ENCODE measurements around the gene NFIA.

Gene NFIA

DNA sequence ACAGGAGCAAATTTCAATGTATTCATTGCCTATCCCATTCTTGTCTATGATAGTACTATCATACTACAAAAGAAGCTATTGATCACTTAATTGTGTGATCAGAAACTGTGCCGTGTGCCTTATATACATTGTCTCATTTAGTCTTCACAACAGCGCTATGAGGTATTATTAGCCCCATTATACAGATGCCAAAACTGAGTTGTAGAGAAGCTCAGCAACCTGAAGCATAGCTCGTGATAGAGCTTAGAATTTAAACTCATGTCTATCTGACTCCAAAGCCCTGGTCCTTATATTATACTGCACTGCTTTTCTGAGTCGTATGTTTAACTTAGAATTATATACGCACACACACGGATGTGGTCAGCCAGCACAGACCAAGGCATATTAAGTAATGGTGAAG lies 315.1 kb downstream of the NFIA start:
- H3K4me1 ChIP-seq (ENCODE audit: insufficient read depth, low read length): peaks cover 36% of the 10 kb centered on the region
- no peaks in the 10 kb centered on the region for H3K36me3 ChIP-seq (ENCODE audit: insufficient read depth, low read length)
- H3K4me3 ChIP-seq (ENCODE audit: low read depth in 1 of 2, low read length in 2 of 2): peak overlapping the region in 1 of 2 donors; percentile 10
- no peak overlapping the region for H3K9ac ChIP-seq (ENCODE audit: low read length)
- no peaks in the 10 kb centered on the region for H3K9me3 ChIP-seq (ENCODE audit: low read length)
- peak overlapping the region; percentile 41 for H3K27ac ChIP-seq (ENCODE audit: low read depth, low read length)
- H3K27me3 ChIP-seq (ENCODE audit: control insufficient read depth in 1 of 2, insufficient read depth in 2 of 2, low read length in 2 of 2): no peaks in the 10 kb centered on the region

DNA sequence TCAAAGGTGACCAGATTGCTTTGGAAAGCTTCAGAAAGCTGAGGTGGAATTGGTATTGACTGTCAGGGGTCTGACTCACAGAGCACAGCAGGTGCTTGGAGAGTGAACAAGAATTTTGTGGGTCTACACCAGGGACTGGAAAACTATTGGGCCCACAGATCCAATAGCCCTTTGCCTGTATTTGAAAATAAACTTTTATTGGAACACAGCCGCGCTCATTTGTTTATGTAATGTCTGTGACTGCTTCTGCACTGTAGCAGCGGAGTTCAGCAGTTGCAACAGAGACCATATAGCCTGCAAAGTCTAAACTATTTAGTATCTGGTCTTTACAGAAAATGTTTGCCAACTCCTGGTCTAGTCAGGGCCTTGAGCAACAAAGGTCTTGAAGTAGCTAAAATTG lies 315.6 kb downstream of the NFIA start:
- Histone ChIP-seq H3K9ac (ENCODE audit: low read length) (no peak overlapping the region), H3K4me1 (ENCODE audit: insufficient read depth, low read length) (peaks cover 39% of the 10 kb centered on the region), H3K27me3 (ENCODE audit: control insufficient read depth in 1 of 2, insufficient read depth in 2 of 2, low read length in 2 of 2) (no peaks in the 10 kb centered on the region), H3K4me3 (ENCODE audit: low read depth in 1 of 2, low read length in 2 of 2) (peak overlapping the region in 1 of 2 donors; percentile 10), H3K9me3 (ENCODE audit: low read length) (no peaks in the 10 kb centered on the region), H3K27ac (ENCODE audit: low read depth, low read length) (peak overlapping the region; percentile 71), H3K36me3 (ENCODE audit: insufficient read depth, low read length) (no peaks in the 10 kb centered on the region)

DNA sequence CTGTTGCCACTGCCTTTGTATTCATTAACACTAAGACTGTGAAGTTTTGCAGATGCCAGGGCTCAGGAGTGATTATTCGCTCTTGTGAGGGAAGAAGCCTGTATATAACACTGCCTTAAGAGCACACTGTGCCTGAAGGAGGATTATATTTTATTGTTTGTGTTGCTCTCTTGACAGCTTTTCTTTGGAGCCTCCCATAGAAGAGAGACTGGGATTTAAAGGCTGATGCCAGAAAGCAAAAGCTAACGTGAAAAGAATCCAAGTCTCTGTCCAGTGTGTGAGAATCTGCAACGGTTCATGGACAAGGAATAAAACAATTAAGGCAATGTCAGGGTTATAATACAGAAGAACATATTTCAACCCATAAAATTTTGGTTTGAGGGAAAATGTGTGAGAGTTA lies 316.8 kb downstream of the NFIA start:
- peaks cover 41% of the 10 kb centered on the region for H3K4me1 ChIP-seq (ENCODE audit: insufficient read depth, low read length)
- no peaks in the 10 kb centered on the region for H3K36me3 ChIP-seq (ENCODE audit: insufficient read depth, low read length)
- H3K4me3 ChIP-seq (ENCODE audit: low read depth in 1 of 2, low read length in 2 of 2): peak overlapping the region in 1 of 2 donors; percentile 22
- no peaks in the 10 kb centered on the region for H3K9me3 ChIP-seq (ENCODE audit: low read length)
- H3K9ac ChIP-seq (ENCODE audit: low read length): no peak overlapping the region
- peak overlapping the region; percentile 71 for H3K27ac ChIP-seq (ENCODE audit: low read depth, low read length)
- no peaks in the 10 kb centered on the region for H3K27me3 ChIP-seq (ENCODE audit: control insufficient read depth in 1 of 2, insufficient read depth in 2 of 2, low read length in 2 of 2)

DNA sequence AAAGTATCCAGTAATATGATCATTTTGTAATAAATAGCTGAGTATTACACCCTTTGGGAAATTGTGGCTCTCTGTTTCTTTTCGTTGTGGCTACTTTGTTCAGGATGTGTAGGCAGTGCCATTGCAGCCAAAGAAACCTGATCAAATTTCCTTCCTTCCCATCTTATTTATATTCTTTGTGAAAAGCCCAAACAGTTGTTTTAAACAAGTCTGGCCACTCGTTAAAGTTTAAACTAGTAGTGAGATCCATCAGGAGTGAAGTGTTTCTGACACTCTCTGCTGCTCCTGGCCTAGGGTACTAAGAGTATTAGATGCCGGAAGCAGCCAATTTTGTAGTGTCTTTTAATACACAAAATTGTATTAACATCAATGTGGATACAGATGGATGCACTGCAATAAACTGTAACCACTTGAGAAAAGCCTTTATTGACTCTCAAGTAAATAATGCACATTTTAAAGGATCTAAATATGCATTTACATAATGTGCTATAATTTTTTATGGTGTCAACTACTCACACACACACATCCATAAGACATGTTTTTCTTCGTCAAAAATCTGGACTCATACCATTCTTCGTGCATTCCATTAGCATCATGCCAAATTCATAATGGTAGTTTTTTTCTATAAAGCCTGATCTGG lies 317.9 kb downstream of the NFIA start:
- Histone ChIP-seq H3K27me3 (ENCODE audit: control insufficient read depth in 1 of 2, insufficient read depth in 2 of 2, low read length in 2 of 2) (no peaks in the 10 kb centered on the region), H3K4me1 (ENCODE audit: insufficient read depth, low read length) (peaks cover 48% of the 10 kb centered on the region), H3K9me3 (ENCODE audit: low read length) (no peaks in the 10 kb centered on the region), H3K4me3 (ENCODE audit: low read depth in 1 of 2, low read length in 2 of 2) (no peak overlapping the region), H3K36me3 (ENCODE audit: insufficient read depth, low read length) (no peaks in the 10 kb centered on the region), H3K27ac (ENCODE audit: low read depth, low read length) (peak overlapping the region; percentile 71), H3K9ac (ENCODE audit: low read length) (no peak overlapping the region)

DNA sequence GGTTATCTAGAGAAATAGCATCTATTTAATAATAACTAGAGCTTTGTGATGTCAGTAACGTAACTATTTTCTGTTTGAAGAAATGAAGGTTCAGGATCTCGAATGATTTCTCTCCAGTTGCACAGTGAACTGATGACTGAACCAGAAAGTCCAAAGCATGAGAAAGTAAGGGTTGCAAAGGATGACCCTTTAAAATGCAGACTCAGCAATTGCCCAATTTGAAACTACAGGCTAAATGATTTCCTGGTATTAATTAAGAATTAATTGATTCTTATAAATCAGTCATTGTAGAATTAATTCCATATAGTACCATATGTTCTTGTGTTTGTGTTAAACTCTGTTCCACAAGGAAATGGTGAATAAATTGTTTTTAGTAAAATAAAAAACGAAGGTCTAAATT lies 318.6 kb downstream of the NFIA start:
- H3K4me3 ChIP-seq (ENCODE audit: low read depth in 1 of 2, low read length in 2 of 2): no peak overlapping the region
- H3K4me1 ChIP-seq (ENCODE audit: insufficient read depth, low read length): peaks cover 48% of the 10 kb centered on the region
- H3K36me3 ChIP-seq (ENCODE audit: insufficient read depth, low read length): no peaks in the 10 kb centered on the region

DNA sequence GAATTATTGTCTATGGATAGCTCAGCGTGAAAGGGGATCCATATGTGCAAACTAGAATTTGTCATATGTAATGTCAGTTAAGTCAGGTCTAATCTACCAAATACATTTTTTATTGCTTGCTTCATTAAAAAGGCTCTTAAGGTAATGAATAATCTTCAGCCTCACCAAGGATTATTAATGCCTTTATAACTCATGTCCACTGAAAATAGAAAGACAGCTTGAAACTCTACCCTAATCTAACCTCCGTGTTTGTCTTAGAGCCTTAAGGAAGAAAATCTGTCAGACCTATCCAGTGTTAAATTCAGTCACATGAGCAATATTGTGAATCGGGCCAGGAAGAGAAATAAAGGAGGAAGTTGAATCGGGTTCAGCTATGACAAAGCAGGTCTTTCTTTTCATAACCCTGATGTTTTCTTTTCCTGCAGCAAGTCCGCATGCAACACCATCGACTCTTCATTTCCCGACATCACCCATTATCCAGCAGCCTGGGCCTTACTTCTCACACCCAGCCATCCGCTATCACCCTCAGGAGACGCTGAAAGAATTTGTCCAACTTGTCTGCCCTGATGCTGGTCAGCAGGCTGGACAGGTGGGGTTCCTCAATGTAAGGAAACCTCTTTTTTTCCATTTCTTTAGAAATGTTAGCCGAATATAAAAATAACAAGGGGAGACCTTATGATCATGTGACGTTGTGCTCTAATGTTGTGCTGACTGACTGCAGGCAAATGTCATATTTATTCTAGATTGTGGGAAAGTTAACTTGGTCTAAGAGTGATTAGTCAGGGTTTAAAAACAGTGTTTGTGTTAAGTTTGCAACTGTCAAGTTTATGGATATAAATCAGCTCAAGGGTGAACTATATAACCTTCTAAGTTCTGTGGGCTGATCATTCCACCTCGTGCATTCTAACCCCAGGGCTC lies 321.6 kb downstream of the NFIA start:
- Histone ChIP-seq H3K9me3 (ENCODE audit: low read length) (no peaks in the 10 kb centered on the region), H3K27me3 (ENCODE audit: control insufficient read depth in 1 of 2, insufficient read depth in 2 of 2, low read length in 2 of 2) (no peaks in the 10 kb centered on the region), H3K36me3 (ENCODE audit: insufficient read depth, low read length) (peaks cover 28% of the 10 kb centered on the region), H3K4me3 (ENCODE audit: low read depth in 1 of 2, low read length in 2 of 2) (no peak overlapping the region), H3K27ac (ENCODE audit: low read depth, low read length) (no peak overlapping the region), H3K4me1 (ENCODE audit: insufficient read depth, low read length) (peaks cover 32% of the 10 kb centered on the region), H3K9ac (ENCODE audit: low read length) (no peak overlapping the region)

More for the DNA sequence above, 318.6 kb downstream of the NFIA start:
- H3K9me3 ChIP-seq (ENCODE audit: low read length): no peaks in the 10 kb centered on the region
- no peak overlapping the region for H3K27ac ChIP-seq (ENCODE audit: low read depth, low read length)
- H3K9ac ChIP-seq (ENCODE audit: low read length): no peak overlapping the region
- no peaks in the 10 kb centered on the region for H3K27me3 ChIP-seq (ENCODE audit: control insufficient read depth in 1 of 2, insufficient read depth in 2 of 2, low read length in 2 of 2)

DNA sequence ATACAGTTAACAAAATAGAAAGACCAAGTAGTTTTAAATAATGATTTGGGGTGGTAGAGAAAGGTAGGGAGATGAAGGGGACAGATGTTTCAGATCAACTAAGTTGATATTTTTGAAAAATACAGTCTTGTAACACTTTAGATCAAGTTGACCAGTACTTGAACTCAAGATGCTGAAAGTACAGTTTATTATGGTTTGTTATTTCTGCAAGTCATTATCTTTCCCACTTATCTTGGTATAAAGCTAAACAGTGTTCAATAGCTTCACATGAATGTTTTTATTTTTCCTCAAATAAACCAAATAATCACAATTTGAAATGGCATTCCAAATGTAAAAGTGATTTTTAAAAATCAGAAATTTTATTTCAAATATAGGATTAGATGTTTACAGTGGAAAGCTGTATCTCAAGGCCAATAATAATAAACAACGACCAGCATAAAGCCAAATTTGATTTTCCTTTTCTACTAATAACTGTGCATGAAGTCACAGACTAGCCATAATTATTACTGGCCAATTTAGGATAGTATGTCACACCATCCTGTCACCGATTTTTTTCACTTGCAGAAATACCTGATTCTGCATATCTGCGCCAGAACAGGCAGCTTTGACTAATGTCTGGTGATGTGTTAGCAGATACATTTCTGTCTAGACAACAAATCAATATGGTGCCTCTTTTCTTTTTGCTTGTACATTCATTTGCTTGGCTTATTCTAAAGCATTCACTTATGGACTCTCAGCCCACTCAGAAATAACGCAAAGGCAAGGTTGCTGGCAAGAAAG lies 322.4 kb downstream of the NFIA start:
- no peak overlapping the region for H3K27ac ChIP-seq (ENCODE audit: low read depth, low read length)
- no peaks in the 10 kb centered on the region for H3K9me3 ChIP-seq (ENCODE audit: low read length)
- H3K27me3 ChIP-seq (ENCODE audit: control insufficient read depth in 1 of 2, insufficient read depth in 2 of 2, low read length in 2 of 2): no peaks in the 10 kb centered on the region
- no peak overlapping the region for H3K9ac ChIP-seq (ENCODE audit: low read length)
- peaks cover 32% of the 10 kb centered on the region for H3K36me3 ChIP-seq (ENCODE audit: insufficient read depth, low read length)
- peaks cover 24% of the 10 kb centered on the region for H3K4me1 ChIP-seq (ENCODE audit: insufficient read depth, low read length)
- H3K4me3 ChIP-seq (ENCODE audit: low read depth in 1 of 2, low read length in 2 of 2): no peak overlapping the region

DNA sequence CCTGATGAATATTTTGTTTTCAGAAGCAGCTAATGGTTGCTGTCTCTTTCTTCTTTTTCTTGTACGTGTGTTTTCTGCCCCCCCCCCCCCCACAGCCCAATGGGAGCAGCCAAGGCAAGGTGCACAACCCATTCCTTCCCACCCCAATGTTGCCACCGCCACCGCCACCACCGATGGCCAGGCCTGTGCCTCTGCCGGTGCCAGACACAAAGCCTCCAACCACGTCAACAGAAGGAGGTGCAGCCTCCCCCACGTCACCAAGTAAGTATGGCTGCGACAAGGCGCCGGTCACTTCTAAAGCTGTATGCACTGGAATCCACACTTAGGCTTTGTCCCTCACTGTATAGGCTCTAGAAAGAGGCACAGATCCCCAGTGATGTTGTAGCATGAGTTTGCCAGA lies 324.1 kb downstream of the NFIA start:
- peaks cover 35% of the 10 kb centered on the region for H3K36me3 ChIP-seq (ENCODE audit: insufficient read depth, low read length)
- no peaks in the 10 kb centered on the region for H3K27me3 ChIP-seq (ENCODE audit: control insufficient read depth in 1 of 2, insufficient read depth in 2 of 2, low read length in 2 of 2)
- no peak overlapping the region for H3K9ac ChIP-seq (ENCODE audit: low read length)
- no peaks in the 10 kb centered on the region for H3K9me3 ChIP-seq (ENCODE audit: low read length)
- no peak overlapping the region for H3K4me3 ChIP-seq (ENCODE audit: low read depth in 1 of 2, low read length in 2 of 2)
- no peak overlapping the region for H3K27ac ChIP-seq (ENCODE audit: low read depth, low read length)
- H3K4me1 ChIP-seq (ENCODE audit: insufficient read depth, low read length): peaks cover 14% of the 10 kb centered on the region

DNA sequence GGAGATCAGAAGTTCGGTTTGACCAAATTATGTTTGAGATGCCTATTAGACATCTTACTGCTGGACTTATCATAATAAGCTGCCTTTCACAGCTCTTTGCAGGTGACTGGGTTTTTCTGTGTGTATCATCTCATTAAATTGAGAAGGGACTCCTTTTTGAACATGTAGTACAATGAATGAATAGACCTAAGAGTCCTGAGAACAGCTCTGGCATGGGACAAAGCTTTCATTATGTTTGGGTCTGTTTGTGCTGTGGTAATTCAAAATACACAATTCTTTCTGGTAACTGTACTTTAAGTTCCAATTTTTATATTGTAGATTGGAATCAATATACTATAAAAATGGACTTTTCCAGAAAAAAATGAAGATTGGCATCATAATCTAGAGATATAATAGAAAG lies 330.2 kb downstream of the NFIA start:
- no peak overlapping the region for H3K27ac ChIP-seq (ENCODE audit: low read depth, low read length)

DNA sequence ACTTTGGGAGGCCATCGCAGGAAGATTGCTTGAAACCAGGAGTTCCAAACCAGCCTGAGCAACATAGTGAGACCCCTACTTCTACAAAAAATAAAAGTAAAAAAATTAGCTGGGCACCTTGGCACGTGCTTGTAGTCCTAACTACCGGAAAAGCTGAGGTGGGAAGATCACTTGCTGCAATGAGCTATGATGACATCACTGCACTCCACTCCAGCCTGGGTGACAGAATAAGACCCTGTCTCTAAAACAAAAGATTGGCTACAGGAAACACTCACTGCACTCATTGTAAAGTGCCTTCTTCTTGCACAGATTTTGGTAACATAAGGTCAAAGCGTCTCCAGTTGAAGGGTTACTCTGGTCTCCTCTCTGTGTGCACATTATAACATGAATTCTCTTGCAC lies 336.8 kb downstream of the NFIA start:
- H3K4me3 ChIP-seq (ENCODE audit: low read depth in 1 of 2, low read length in 2 of 2): no peak overlapping the region
- H3K27me3 ChIP-seq (ENCODE audit: control insufficient read depth in 1 of 2, insufficient read depth in 2 of 2, low read length in 2 of 2): no peaks in the 10 kb centered on the region

More for the DNA sequence above, 330.2 kb downstream of the NFIA start:
- no peaks in the 10 kb centered on the region for H3K9me3 ChIP-seq (ENCODE audit: low read length)
- peaks cover 23% of the 10 kb centered on the region for H3K36me3 ChIP-seq (ENCODE audit: insufficient read depth, low read length)
- no peak overlapping the region for H3K9ac ChIP-seq (ENCODE audit: low read length)
- no peaks in the 10 kb centered on the region for H3K4me1 ChIP-seq (ENCODE audit: insufficient read depth, low read length)
- H3K4me3 ChIP-seq (ENCODE audit: low read depth in 1 of 2, low read length in 2 of 2): no peak overlapping the region
- H3K27me3 ChIP-seq (ENCODE audit: control insufficient read depth in 1 of 2, insufficient read depth in 2 of 2, low read length in 2 of 2): no peaks in the 10 kb centered on the region

DNA sequence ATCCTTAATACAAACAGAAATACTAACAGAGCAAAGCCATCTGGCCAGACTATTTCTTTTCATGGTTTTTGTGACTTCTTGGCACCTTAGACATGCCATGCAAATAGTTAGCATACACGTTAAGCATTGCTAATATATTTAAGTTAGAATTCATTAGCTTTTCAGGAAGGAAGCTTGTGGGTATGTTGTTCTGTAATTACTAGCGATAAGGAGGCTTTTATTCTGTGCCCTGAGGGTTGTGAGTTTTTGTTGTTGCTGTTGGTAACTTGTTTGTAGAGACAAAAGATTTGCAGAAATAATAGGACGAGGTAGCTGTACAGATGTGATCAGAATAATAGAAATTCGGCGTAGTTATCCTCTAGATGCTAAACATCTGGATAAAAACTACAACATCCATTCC lies 337.3 kb downstream of the NFIA start:
- Histone ChIP-seq H3K9ac (ENCODE audit: low read length) (no peak overlapping the region), H3K4me3 (ENCODE audit: low read depth in 1 of 2, low read length in 2 of 2) (no peak overlapping the region), H3K4me1 (ENCODE audit: insufficient read depth, low read length) (peaks cover 7% of the 10 kb centered on the region), H3K36me3 (ENCODE audit: insufficient read depth, low read length) (peaks cover 11% of the 10 kb centered on the region), H3K27me3 (ENCODE audit: control insufficient read depth in 1 of 2, insufficient read depth in 2 of 2, low read length in 2 of 2) (no peaks in the 10 kb centered on the region), H3K27ac (ENCODE audit: low read depth, low read length) (no peak overlapping the region), H3K9me3 (ENCODE audit: low read length) (no peaks in the 10 kb centered on the region)

More for the DNA sequence above, 336.8 kb downstream of the NFIA start:
- Histone ChIP-seq H3K4me1 (ENCODE audit: insufficient read depth, low read length) (peaks cover 7% of the 10 kb centered on the region), H3K9me3 (ENCODE audit: low read length) (no peaks in the 10 kb centered on the region), H3K9ac (ENCODE audit: low read length) (no peak overlapping the region), H3K36me3 (ENCODE audit: insufficient read depth, low read length) (peaks cover 11% of the 10 kb centered on the region), H3K27ac (ENCODE audit: low read depth, low read length) (no peak overlapping the region)

Data from muscle layer of colon (tissue), 2 donors.